Thyroid gland (tissue), 4 donors: Measurements from ENCODE around the gene CARMIL1. TPM values are rescaled to one million over a fixed set of nuclear protein-coding genes. Genes with fewer than 3 reads are reported as not detected.
A peak's percentile ranks its signal among the peaks of the same experiment; 100 is the strongest.

Experiments
- DNase-seq, 2 donors: peaks; one replicate each; pipeline ENCODE4 v3.0.0-alpha.2; 2019
- H3K27ac ChIP-seq, 3 donors: fragments of 200-600 bp; sonication (generic); 1 replicate in 2 of 3; 2 replicates in 1 of 3; pipeline ENCODE4 v1.5.1; 2016 to 2019; ENCODE audit warnings: mild to moderate bottlenecking in 1 of 3, moderate library complexity in 1 of 3
- H3K27me3 ChIP-seq: fragments of 200-600 bp; sonication (generic); one replicate; pipeline ENCODE4 v1.5.1; 2019
- H3K36me3 ChIP-seq, 2 donors: fragments of 200-600 bp; sonication (generic); one replicate each; pipeline ENCODE4 v1.5.1; 2016 to 2019
- H3K4me1 ChIP-seq, 2 donors: fragments of 200-600 bp; sonication (generic); one replicate each; pipeline ENCODE4 v1.5.1; 2017 to 2019
- H3K4me3 ChIP-seq, 3 donors: fragments of 200-600 bp; sonication (generic); replicated peaks in 1 of 3; 1 replicate in 2 of 3; 2 replicates in 1 of 3; pipeline ENCODE4 v1.5.1; 2016; ENCODE audit warnings: mild to moderate bottlenecking in 1 of 3
- H3K9me3 ChIP-seq: fragments of 200-600 bp; sonication (generic); one replicate; pipeline ENCODE4 v1.5.1; 2017
- POLR2A ChIP-seq, 2 donors: fragments of 450-650 bp; IDR thresholded peaks; one replicate each; pipeline ENCODE4 v1.6.1; 2017; ENCODE audit warnings: antibody characterized with exemption in 2 of 2, mild to moderate bottlenecking in 2 of 2, moderate library complexity in 1 of 2
- WGBS, 2 donors: methylation state at CpG; one replicate each; pipeline ENCODE4 v1.1.5; 2017; 5-methylcytosine and 5-hydroxymethylcytosine counted together
- intact Hi-C: fragments of 100-400 bp; cut with DNase I; formaldehyde crosslinking; loops from one replicate; pipeline ENCODE4 v1.15.1; 2023
- total RNA-seq, 4 donors: library from RNA; depleted of rRNA; stranded (reverse); fragments of >200 nt; gene quantifications; one replicate each; pipeline ENCODE4 v1.2.3, GENCODE V29; 2016
- TF ChIP-seq, protein P1 (sequence below), 6 experiments: fragments of 200-600 bp in 3 of 6; fragments of 450-650 bp in 3 of 6; sonication (generic) in 3 of 6; IDR thresholded peaks; one replicate each; pipeline ENCODE4 v1.5.1; 2016 to 2019; ENCODE audit warnings: antibody characterized with exemption in 6 of 6, mild to moderate bottlenecking in 2 of 6, inconsistent platforms in 1 of 6, moderate library complexity in 1 of 6

Gene CARMIL1
- total RNA-seq, 4 donors from 2014 or later = 24.7 to 34.4 (median 30.7) TPM

DNA sequence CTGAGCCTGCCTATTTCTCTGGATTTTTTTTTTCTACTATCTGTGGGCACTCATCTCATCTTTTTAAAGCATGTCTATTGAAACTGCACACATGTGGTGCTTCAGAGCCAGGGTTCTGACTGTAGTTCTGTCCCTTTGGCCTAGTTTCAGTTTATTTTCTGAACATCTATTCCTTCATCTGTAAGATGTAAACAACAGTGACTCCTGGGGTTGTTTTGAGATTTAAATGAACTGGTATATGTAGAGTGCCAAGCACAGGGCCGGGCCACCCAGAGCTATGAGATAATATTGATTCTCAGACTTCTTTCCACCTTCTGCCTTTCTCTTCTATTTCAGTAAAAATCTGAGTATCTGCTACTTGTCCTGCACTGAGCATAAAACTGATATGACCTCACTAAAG is 185.1 kb downstream of the CARMIL1 start:
- H3K9me3 ChIP-seq = no peaks in the 10 kb centered on the region
- 95 to 97% methylated on average over 1 of the region's 1 CpG for WGBS, 2 donors
- H3K27ac ChIP-seq = no peak overlapping the region
- H3K36me3 ChIP-seq = no peaks in the 10 kb centered on the region
- H3K27me3 ChIP-seq = no peaks in the 10 kb centered on the region
- DNase-seq = no peak
- no peak overlapping the region for H3K4me3 ChIP-seq
- intact Hi-C loops = no loop called here
- TF ChIP-seq, protein P1, sequence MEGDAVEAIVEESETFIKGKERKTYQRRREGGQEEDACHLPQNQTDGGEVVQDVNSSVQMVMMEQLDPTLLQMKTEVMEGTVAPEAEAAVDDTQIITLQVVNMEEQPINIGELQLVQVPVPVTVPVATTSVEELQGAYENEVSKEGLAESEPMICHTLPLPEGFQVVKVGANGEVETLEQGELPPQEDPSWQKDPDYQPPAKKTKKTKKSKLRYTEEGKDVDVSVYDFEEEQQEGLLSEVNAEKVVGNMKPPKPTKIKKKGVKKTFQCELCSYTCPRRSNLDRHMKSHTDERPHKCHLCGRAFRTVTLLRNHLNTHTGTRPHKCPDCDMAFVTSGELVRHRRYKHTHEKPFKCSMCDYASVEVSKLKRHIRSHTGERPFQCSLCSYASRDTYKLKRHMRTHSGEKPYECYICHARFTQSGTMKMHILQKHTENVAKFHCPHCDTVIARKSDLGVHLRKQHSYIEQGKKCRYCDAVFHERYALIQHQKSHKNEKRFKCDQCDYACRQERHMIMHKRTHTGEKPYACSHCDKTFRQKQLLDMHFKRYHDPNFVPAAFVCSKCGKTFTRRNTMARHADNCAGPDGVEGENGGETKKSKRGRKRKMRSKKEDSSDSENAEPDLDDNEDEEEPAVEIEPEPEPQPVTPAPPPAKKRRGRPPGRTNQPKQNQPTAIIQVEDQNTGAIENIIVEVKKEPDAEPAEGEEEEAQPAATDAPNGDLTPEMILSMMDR (IDR thresholded peaks at IDR 0.05) = no peak
- no peak for TF ChIP-seq POLR2A (IDR thresholded peaks at IDR 0.05)
- no peaks in the 10 kb centered on the region for H3K4me1 ChIP-seq

DNA sequence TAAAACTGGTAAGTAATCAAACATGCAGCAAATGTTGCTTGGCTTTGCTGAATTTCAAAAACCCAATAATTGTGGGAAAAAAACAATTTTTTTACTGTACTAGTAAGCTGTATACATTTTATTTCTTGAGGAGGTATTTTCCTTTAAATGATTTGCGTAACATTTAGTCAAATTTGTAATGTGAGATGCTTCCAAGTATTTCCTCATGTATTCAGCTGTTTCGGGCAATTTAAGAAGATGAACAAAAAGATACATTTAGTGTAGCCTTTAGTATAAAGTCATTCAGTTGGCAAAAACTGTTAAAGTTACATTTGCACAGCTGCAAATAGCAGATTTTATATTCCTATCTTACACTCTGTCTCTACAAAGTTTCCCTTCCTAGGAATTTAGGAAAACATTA is 186.8 kb downstream of the CARMIL1 start:
- DNase-seq = no peak
- Histone ChIP-seq H3K27ac (no peak overlapping the region), H3K36me3 (no peaks in the 10 kb centered on the region), H3K9me3 (no peaks in the 10 kb centered on the region), H3K27me3 (no peaks in the 10 kb centered on the region), H3K4me1 (no peaks in the 10 kb centered on the region), H3K4me3 (no peak overlapping the region)
- WGBS, 2 donors = 96 to 98% methylated on average over 2 of the region's 2 CpGs
- TF ChIP-seq, protein P1 (IDR thresholded peaks at IDR 0.05) = no peak
- TF ChIP-seq POLR2A (IDR thresholded peaks at IDR 0.05) = no peak
- intact Hi-C loops = no loop called here

DNA sequence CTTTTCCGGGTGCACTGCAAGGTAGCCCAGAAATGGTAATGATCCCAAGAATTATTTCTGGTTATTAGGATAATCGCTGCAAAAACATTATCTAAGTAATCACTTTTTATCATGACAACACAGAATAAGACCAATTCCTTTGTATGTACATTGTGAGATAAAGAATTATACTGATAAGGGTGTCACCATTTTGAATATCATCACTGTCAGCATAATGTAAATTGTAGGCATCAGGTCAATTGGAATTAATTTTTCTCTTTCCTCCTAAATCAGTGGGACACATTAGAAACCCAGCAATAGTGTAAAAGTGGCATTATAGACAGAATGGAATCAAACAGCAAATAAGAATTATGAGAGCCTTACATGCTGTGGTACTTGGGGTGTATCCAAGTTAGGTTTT is 189.7 kb downstream of the CARMIL1 start:
- no peaks in the 10 kb centered on the region for H3K9me3 ChIP-seq
- no peak overlapping the region for H3K4me3 ChIP-seq
- TF ChIP-seq, protein P1 (IDR thresholded peaks at IDR 0.05) = no peak
- TF ChIP-seq POLR2A (IDR thresholded peaks at IDR 0.05) = no peak
- WGBS, 2 donors = 95 to 97% methylated on average over 2 of the region's 2 CpGs
- no peaks in the 10 kb centered on the region for H3K27me3 ChIP-seq
- no peaks in the 10 kb centered on the region for H3K4me1 ChIP-seq
- no peak overlapping the region for H3K27ac ChIP-seq
- no peaks in the 10 kb centered on the region for H3K36me3 ChIP-seq
- intact Hi-C loops = no loop called here
- no peak for DNase-seq

DNA sequence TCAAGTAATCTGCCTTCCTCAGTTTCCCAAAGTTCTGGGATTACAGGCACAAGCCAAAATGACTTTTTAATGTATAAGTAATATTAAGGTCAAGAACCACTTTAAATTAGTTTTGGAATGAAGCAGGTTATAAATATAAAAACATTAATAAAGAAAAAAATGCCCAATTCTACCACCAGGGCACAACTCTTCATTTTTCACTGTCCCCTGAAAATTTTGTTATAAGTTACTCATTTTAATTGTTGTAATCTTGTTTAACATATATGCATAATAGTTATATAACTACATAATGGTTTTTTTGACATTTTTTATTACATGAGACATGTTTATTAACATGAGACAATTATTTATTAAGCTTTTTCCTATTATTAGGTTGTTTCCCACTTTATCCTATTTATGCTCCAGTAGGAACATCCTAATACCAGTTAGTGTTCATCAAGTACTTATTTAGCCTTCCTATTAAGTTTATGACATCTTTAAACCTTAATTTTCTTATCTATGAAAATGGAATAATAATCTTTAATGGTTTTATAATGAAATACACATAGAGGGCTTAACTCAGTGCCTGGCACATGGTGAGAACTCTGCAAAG is 190.7 kb downstream of the CARMIL1 start:
- TF ChIP-seq, protein P1 (IDR thresholded peaks at IDR 0.05) = peak in 2 of 6 experiments; percentile 13 to 23
- TF ChIP-seq POLR2A (IDR thresholded peaks at IDR 0.05) = no peak
- intact Hi-C loops = no loop called here
- H3K36me3 ChIP-seq = no peaks in the 10 kb centered on the region

DNA sequence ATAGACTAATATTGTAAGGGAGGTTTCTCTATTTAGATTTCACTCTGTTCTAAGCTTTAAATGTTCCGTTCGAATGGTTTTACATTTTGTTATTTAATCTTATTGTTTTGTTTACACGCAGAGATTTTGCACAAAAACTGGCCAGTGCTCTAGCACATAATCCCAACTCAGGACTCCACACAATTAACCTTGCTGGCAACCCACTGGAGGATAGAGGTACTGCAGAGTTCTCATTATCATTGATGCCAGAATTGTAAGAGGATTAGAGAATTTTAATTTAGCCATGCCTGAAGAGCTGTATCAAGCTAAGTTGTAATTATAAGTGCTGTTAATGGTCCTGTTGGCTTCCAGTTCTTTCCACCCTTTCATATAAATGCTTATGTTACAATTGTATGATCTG is 193.1 kb downstream of the CARMIL1 start:
- Histone ChIP-seq H3K9me3 (no peaks in the 10 kb centered on the region), H3K4me1 (no peaks in the 10 kb centered on the region), H3K36me3 (no peaks in the 10 kb centered on the region), H3K27me3 (no peaks in the 10 kb centered on the region), H3K4me3 (no peak overlapping the region), H3K27ac (no peak overlapping the region)
- no peak for DNase-seq
- intact Hi-C loops = no loop called here
- 94 to 96% methylated on average over 3 of the region's 3 CpGs for WGBS, 2 donors
- TF ChIP-seq, protein P1 (IDR thresholded peaks at IDR 0.05) = peak in 1 of 6 experiments; percentile 12
- TF ChIP-seq POLR2A (IDR thresholded peaks at IDR 0.05) = no peak

More for the DNA sequence above, 190.7 kb downstream of the CARMIL1 start:
- no peaks in the 10 kb centered on the region for H3K4me1 ChIP-seq
- H3K9me3 ChIP-seq = no peaks in the 10 kb centered on the region
- H3K27me3 ChIP-seq = no peaks in the 10 kb centered on the region
- no peak overlapping the region for H3K4me3 ChIP-seq
- DNase-seq = no peak
- no peak overlapping the region for H3K27ac ChIP-seq
